ENCODE measurements around the gene CHST1.

Gene CHST1

DNA sequence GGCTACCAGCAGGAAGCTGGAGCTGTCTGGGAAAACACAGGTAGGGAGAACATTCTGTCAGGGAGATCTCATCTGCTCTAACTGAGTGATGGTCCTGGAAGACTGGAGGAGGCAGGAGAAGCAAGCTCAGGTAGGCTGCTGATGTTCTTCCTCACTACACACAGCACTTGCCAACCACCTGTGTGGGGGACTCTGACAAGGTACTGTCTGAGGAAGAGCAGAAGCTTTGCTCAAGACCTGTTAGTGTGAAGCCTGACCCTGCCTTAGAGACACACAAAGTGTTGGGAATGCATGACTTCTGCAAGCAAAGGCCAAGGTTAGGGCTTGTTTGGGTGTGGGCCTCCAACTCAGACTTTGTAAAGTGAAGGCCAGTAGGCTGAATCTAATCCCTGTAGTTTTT lies 46.5 kb downstream of the CHST1 start:
- Histone ChIP-seq H3K9ac (ENCODE audit: low read depth, low read length, poor library complexity) (no peak overlapping the region), H3K18ac (ENCODE audit: low read length) (no peak overlapping the region), H3K79me1 (ENCODE audit: low read depth, low read length) (no peaks in the 10 kb centered on the region), H3K27ac (replicated peaks; ENCODE audit: low read length) (no peak overlapping the region), H3K4me2 (ENCODE audit: insufficient read depth, low read length, poor library complexity, severe bottlenecking) (no peak overlapping the region), H3K27me3 (ENCODE audit: control insufficient read depth in 3 of 3, insufficient read depth in 3 of 3, low read depth in 1 of 3, low read length in 3 of 3) (no peaks in the 10 kb centered on the region), H2AFZ (ENCODE audit: low read length) (no peak overlapping the region), H4K91ac (ENCODE audit: low read depth, low read length, poor library complexity) (no peak overlapping the region), H3K14ac (ENCODE audit: low read length) (no peak overlapping the region), H2BK5ac (ENCODE audit: low read length) (no peak overlapping the region), H3K36me3 (replicated peaks in 1 of 2; ENCODE audit: control insufficient read depth in 2 of 2, insufficient read depth in 2 of 2, low read length in 2 of 2) (no peaks in the 10 kb centered on the region), H3K23ac (ENCODE audit: low read depth, low read length, poor library complexity) (no peak overlapping the region), H4K8ac (ENCODE audit: low read depth, low read length) (no peak overlapping the region), H3K4ac (ENCODE audit: low read length) (peak overlapping the region; percentile 4), H2BK120ac (ENCODE audit: low read depth, low read length) (no peak overlapping the region), H3K4me3 (ENCODE audit: low read length in 2 of 2) (no peak overlapping the region), H3K9me3 (replicated peaks in 1 of 2; ENCODE audit: control insufficient read depth in 2 of 2, insufficient read depth in 1 of 2, low read depth in 1 of 2, low read length in 2 of 2) (peaks cover 0 to 6% of the 10 kb centered on the region in 2 donors), H2AK5ac (ENCODE audit: low read depth, low read length) (no peak overlapping the region), H2BK12ac (ENCODE audit: low read length) (no peak overlapping the region), H3K4me1 (ENCODE audit: control insufficient read depth in 2 of 2, insufficient read depth in 1 of 2, low read depth in 1 of 2, low read length in 2 of 2) (no peaks in the 10 kb centered on the region), H2BK15ac (ENCODE audit: low read length) (no peak overlapping the region)
- no peak for DNase-seq (ENCODE audit: low spot score)

DNA sequence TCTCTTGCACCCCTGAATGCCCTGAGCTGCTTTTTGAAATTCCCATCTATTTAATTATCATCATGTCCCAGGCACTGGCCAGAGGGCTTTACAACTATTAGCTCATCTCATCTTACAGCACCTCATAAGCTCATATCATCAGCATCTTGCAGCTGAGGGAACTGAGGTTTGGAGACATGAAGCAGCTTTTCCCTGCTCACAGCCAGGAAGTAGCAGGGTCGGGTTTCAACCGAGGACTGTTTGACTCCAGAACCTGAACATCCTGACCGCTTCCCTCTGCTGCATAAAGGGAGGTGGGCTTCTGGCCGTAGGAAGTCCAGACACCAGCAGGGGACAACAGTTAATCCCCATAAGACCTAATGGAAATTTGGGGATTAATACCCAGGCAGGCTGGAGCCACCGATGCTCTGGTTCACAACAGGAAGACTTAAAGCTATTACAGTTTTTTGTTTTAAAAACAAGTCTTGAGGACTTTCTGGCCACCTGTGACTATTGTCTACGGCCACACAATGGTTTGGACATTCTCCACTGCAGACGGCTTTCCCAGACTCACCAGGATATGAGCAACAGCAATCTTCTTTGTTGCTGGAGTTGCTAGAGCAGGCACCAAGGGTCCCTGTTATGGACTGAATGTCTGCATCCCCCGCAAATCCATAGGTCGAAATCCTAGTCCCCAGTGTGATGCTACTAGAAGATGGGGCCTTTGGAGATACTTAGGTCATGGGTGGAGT lies 47.4 kb downstream of the CHST1 start:
- no peak overlapping the region for H3K4me2 ChIP-seq (ENCODE audit: insufficient read depth, low read length, poor library complexity, severe bottlenecking)
- H2AFZ ChIP-seq (ENCODE audit: low read length), result no peak overlapping the region
- no peak for DNase-seq (ENCODE audit: low spot score)
- H3K4me3 ChIP-seq (ENCODE audit: low read length in 2 of 2), result no peak overlapping the region
- H3K36me3 ChIP-seq (replicated peaks in 1 of 2; ENCODE audit: control insufficient read depth in 2 of 2, insufficient read depth in 2 of 2, low read length in 2 of 2), result no peaks in the 10 kb centered on the region
- H3K4me1 ChIP-seq (ENCODE audit: control insufficient read depth in 2 of 2, insufficient read depth in 1 of 2, low read depth in 1 of 2, low read length in 2 of 2), result no peaks in the 10 kb centered on the region
- H2BK120ac ChIP-seq (ENCODE audit: low read depth, low read length), result no peak overlapping the region
- no peak overlapping the region for H3K9ac ChIP-seq (ENCODE audit: low read depth, low read length, poor library complexity)
- H3K4ac ChIP-seq (ENCODE audit: low read length), result no peak overlapping the region
- no peak overlapping the region for H3K27ac ChIP-seq (replicated peaks; ENCODE audit: low read length)
- H2BK15ac ChIP-seq (ENCODE audit: low read length), result no peak overlapping the region
- H2AK5ac ChIP-seq (ENCODE audit: low read depth, low read length), result no peak overlapping the region
- no peak overlapping the region for H3K14ac ChIP-seq (ENCODE audit: low read length)
- no peak overlapping the region for H4K8ac ChIP-seq (ENCODE audit: low read depth, low read length)
- no peak overlapping the region for H3K23ac ChIP-seq (ENCODE audit: low read depth, low read length, poor library complexity)
- no peak overlapping the region for H2BK12ac ChIP-seq (ENCODE audit: low read length)
- H2BK5ac ChIP-seq (ENCODE audit: low read length), result no peak overlapping the region
- H3K79me1 ChIP-seq (ENCODE audit: low read depth, low read length), result no peaks in the 10 kb centered on the region
- no peak overlapping the region for H3K18ac ChIP-seq (ENCODE audit: low read length)
- no peak overlapping the region for H4K91ac ChIP-seq (ENCODE audit: low read depth, low read length, poor library complexity)
- peaks cover 0 to 3% (median 0%) of the 10 kb centered on the region in 3 experiments for H3K27me3 ChIP-seq (ENCODE audit: control insufficient read depth in 3 of 3, insufficient read depth in 3 of 3, low read depth in 1 of 3, low read length in 3 of 3)
- peaks cover 0 to 6% of the 10 kb centered on the region in 2 donors for H3K9me3 ChIP-seq (replicated peaks in 1 of 2; ENCODE audit: control insufficient read depth in 2 of 2, insufficient read depth in 1 of 2, low read depth in 1 of 2, low read length in 2 of 2)
- WGBS, 2 donors (ENCODE audit: extremely low coverage in 2 of 2, insufficient read length in 2 of 2, insufficient replicate concordance in 1 of 2), result no CpG with 5 or more reads among the region's 9 CpGs

DNA sequence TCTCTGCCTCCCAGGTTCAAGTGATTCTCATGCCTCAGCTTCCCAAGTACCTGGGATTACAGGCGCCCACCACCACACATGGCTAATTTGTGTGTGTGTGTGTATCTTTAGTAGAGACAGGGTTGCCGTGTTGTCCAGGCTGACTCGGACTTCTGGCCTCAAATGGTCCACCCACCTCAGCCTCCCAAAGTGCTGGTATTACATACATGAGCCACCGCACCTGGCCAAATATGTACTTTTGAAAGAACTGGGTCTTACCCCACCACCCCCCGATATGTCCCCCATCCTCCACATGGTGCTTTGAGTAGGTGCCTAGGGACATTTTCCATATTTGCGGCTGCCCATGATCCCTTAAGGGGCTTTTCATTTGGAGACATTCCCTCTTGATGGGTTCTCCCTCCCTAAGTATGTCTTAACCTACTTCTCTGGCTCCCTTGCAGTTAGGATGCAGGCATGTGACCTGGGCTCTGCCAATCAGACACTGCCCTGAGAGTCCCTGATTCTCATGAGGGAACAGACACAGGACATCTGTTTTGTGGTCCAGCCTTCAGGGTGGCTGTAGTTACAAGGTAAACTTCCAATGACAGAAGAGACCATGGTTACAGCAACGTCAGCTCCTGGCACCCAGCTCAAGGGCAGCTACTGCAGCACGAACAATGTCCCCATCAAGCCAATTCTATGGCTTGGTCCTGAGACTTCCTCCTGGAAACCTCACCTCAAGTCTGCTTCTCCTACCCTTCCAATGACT lies 48.4 kb downstream of the CHST1 start:
- H2BK5ac ChIP-seq (ENCODE audit: low read length), result no peak overlapping the region
- DNase-seq (ENCODE audit: low spot score), result no peak
- WGBS, 2 donors (ENCODE audit: extremely low coverage in 2 of 2, insufficient read length in 2 of 2, insufficient replicate concordance in 1 of 2), result no CpG with 5 or more reads among the region's 8 CpGs
- H3K27ac ChIP-seq (replicated peaks; ENCODE audit: low read length), result no peak overlapping the region
- no peaks in the 10 kb centered on the region for H3K79me1 ChIP-seq (ENCODE audit: low read depth, low read length)
- no peak overlapping the region for H4K8ac ChIP-seq (ENCODE audit: low read depth, low read length)
- no peak overlapping the region for H4K91ac ChIP-seq (ENCODE audit: low read depth, low read length, poor library complexity)
- no peak overlapping the region for H3K18ac ChIP-seq (ENCODE audit: low read length)
- no peak overlapping the region for H2AK5ac ChIP-seq (ENCODE audit: low read depth, low read length)
- H2AFZ ChIP-seq (ENCODE audit: low read length), result no peak overlapping the region
- H2BK12ac ChIP-seq (ENCODE audit: low read length), result no peak overlapping the region
- no peak overlapping the region for H2BK15ac ChIP-seq (ENCODE audit: low read length)
- no peaks in the 10 kb centered on the region for H3K4me1 ChIP-seq (ENCODE audit: control insufficient read depth in 2 of 2, insufficient read depth in 1 of 2, low read depth in 1 of 2, low read length in 2 of 2)
- H3K9me3 ChIP-seq (replicated peaks in 1 of 2; ENCODE audit: control insufficient read depth in 2 of 2, insufficient read depth in 1 of 2, low read depth in 1 of 2, low read length in 2 of 2), result peaks cover 0 to 6% of the 10 kb centered on the region in 2 donors
- no peaks in the 10 kb centered on the region for H3K36me3 ChIP-seq (replicated peaks in 1 of 2; ENCODE audit: control insufficient read depth in 2 of 2, insufficient read depth in 2 of 2, low read length in 2 of 2)
- H3K14ac ChIP-seq (ENCODE audit: low read length), result no peak overlapping the region
- H3K4me2 ChIP-seq (ENCODE audit: insufficient read depth, low read length, poor library complexity, severe bottlenecking), result no peak overlapping the region
- no peak overlapping the region for H3K9ac ChIP-seq (ENCODE audit: low read depth, low read length, poor library complexity)
- H3K4ac ChIP-seq (ENCODE audit: low read length), result no peak overlapping the region
- H2BK120ac ChIP-seq (ENCODE audit: low read depth, low read length), result no peak overlapping the region
- peaks cover 0 to 3% (median 0%) of the 10 kb centered on the region in 3 experiments for H3K27me3 ChIP-seq (ENCODE audit: control insufficient read depth in 3 of 3, insufficient read depth in 3 of 3, low read depth in 1 of 3, low read length in 3 of 3)
- H3K4me3 ChIP-seq (ENCODE audit: low read length in 2 of 2), result no peak overlapping the region
- no peak overlapping the region for H3K23ac ChIP-seq (ENCODE audit: low read depth, low read length, poor library complexity)

DNA sequence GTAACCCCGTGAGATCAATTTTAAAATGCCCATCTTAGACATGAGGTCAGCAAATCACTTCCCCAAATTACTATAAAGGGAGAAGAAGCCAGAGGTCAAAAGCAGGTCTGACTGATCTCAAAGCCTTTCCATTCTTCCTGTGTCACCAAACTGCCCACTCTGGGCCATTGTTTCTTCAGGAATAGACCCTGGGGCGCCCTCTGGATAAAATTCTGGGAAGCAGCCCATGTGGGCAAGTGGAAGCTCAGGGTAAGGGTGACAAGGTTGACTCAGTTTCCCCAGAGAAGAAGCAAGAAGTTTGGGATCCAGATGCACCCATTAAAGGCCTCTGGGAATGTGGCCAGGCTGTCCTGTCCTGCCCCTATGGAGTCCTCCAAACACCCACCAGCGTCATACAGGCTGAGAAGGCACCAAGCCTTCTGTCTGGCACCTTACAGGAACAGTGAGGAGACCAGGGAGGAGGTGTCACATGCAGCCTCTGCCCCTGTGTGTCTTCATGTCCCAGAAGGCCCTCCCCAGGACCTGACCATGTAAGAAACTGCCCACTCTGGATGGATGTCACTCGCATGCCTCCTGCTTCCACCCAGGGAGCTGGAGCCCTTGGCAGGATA lies 50.1 kb downstream of the CHST1 start:
- H3K14ac ChIP-seq (ENCODE audit: low read length), result no peak overlapping the region
- H2AFZ ChIP-seq (ENCODE audit: low read length), result no peak overlapping the region
- peaks cover 0 to 2% of the 10 kb centered on the region in 2 donors for H3K9me3 ChIP-seq (replicated peaks in 1 of 2; ENCODE audit: control insufficient read depth in 2 of 2, insufficient read depth in 1 of 2, low read depth in 1 of 2, low read length in 2 of 2)
- no peak overlapping the region for H3K4ac ChIP-seq (ENCODE audit: low read length)
- H3K23ac ChIP-seq (ENCODE audit: low read depth, low read length, poor library complexity), result no peak overlapping the region
- H3K79me1 ChIP-seq (ENCODE audit: low read depth, low read length), result no peaks in the 10 kb centered on the region
- H2BK120ac ChIP-seq (ENCODE audit: low read depth, low read length), result no peak overlapping the region
- H3K9ac ChIP-seq (ENCODE audit: low read depth, low read length, poor library complexity), result no peak overlapping the region
- no peaks in the 10 kb centered on the region for H3K4me1 ChIP-seq (ENCODE audit: control insufficient read depth in 2 of 2, insufficient read depth in 1 of 2, low read depth in 1 of 2, low read length in 2 of 2)
- no CpG with 5 or more reads among the region's 4 CpGs for WGBS, 2 donors (ENCODE audit: extremely low coverage in 2 of 2, insufficient read length in 2 of 2, insufficient replicate concordance in 1 of 2)
- no peak overlapping the region for H4K91ac ChIP-seq (ENCODE audit: low read depth, low read length, poor library complexity)
- no peak overlapping the region for H3K27ac ChIP-seq (replicated peaks; ENCODE audit: low read length)
- no peak overlapping the region for H2BK5ac ChIP-seq (ENCODE audit: low read length)
- H2BK15ac ChIP-seq (ENCODE audit: low read length), result no peak overlapping the region
- peak overlapping the region; percentile 68 for H3K18ac ChIP-seq (ENCODE audit: low read length)
- no peak overlapping the region for H3K4me3 ChIP-seq (ENCODE audit: low read length in 2 of 2)
- H3K27me3 ChIP-seq (ENCODE audit: control insufficient read depth in 3 of 3, insufficient read depth in 3 of 3, low read depth in 1 of 3, low read length in 3 of 3), result peaks cover 0 to 3% (median 0%) of the 10 kb centered on the region in 3 experiments
- no peak overlapping the region for H4K8ac ChIP-seq (ENCODE audit: low read depth, low read length)
- no peak overlapping the region for H2AK5ac ChIP-seq (ENCODE audit: low read depth, low read length)
- no peaks in the 10 kb centered on the region for H3K36me3 ChIP-seq (replicated peaks in 1 of 2; ENCODE audit: control insufficient read depth in 2 of 2, insufficient read depth in 2 of 2, low read length in 2 of 2)
- H3K4me2 ChIP-seq (ENCODE audit: insufficient read depth, low read length, poor library complexity, severe bottlenecking), result no peak overlapping the region
- no peak overlapping the region for H2BK12ac ChIP-seq (ENCODE audit: low read length)
- DNase-seq (ENCODE audit: low spot score), result no peak
